Natural killer cell treated with Interleukin-12 subunit alpha and Interleukin-12 subunit beta and Interleukin-15 and Interleukin-18, amount 100 ng/mL, for 72 hours (primary cell): ENCODE results near the gene CLASP1. TPM values are rescaled to one million over a fixed set of nuclear protein-coding genes. Genes with fewer than 3 reads are reported as not detected.
"Not testable (repeated sequence)": the region's sequence is repeated elsewhere in the genome, so short reads cannot be mapped to it uniquely, and the experiment has no call there.

Experiments
- ATAC-seq, 2 donors: fragments of 150-1000 bp; cut with Tn5 transposase in 1 of 2; sonication (Bioruptor Pico), chemical (Tn5 transposase) in 1 of 2; 2 replicates each; pipeline ENCODE4 v1.10.0; 2021
- DNase-seq: peaks from one replicate; pipeline ENCODE4 v3.0.0; 2022; ENCODE audit warnings: low spot score
- H3K27ac Mint-ChIP-seq, 2 donors: 1 replicate in 1 of 2; 2 replicates in 1 of 2; pipeline ENCODE4 v1.8.0; 2022; ENCODE audit warnings: mixed read lengths in 2 of 2, mild to moderate bottlenecking in 1 of 2, moderate library complexity in 1 of 2
- H3K27me3 Mint-ChIP-seq, 2 donors: 1 replicate in 1 of 2; 2 replicates in 1 of 2; pipeline ENCODE4 v1.8.0; 2022; ENCODE audit warnings: mixed read lengths in 2 of 2
- H3K36me3 Mint-ChIP-seq: one replicate; pipeline ENCODE4 v1.8.0; 2022; ENCODE audit warnings: mixed read lengths
- H3K4me1 Mint-ChIP-seq, 2 donors: 1 replicate in 1 of 2; 2 replicates in 1 of 2; pipeline ENCODE4 v1.8.0; 2022; ENCODE audit warnings: low read depth in 2 of 2, mixed read lengths in 2 of 2, mild to moderate bottlenecking in 1 of 2
- H3K4me3 Mint-ChIP-seq: one replicate; pipeline ENCODE4 v1.8.0; 2022; ENCODE audit warnings: mixed read lengths
- H3K9me3 Mint-ChIP-seq: 2 replicates; pipeline ENCODE4 v1.8.0; 2022; ENCODE audit warnings: mixed read lengths
- total RNA-seq, 2 donors: library from RNA; stranded (reverse); gene quantifications; one replicate each; pipeline ENCODE4 v1.2.3, GENCODE V29; 2022

CLASP1 gene
- total RNA-seq, 2 donors from 2014 or later: 88.6 to 121 TPM

GRCh38 chr2:121677855-121678254, 28.6 kb upstream of the CLASP1 start:
- Mint-ChIP-seq H3K36me3 (peaks cover 28% of the 10 kb centered on the region), H3K9me3 (peaks cover 15% of the 10 kb centered on the region), H3K4me1 (peaks cover 0 to 5% of the 10 kb centered on the region in 2 donors), H3K27me3 (peaks cover 0 to 2% of the 10 kb centered on the region in 2 donors), H3K4me3 (no peak overlapping the region), H3K27ac (no peak overlapping the region)
- DNase-seq (no peak), ATAC-seq (no peak)

- H3K9me3 Mint-ChIP-seq: peaks cover 24% of the 10 kb centered on the region
- DNase-seq, H3K4me1 Mint-ChIP-seq, ATAC-seq, H3K27ac Mint-ChIP-seq, H3K4me3 Mint-ChIP-seq, H3K27me3 Mint-ChIP-seq: not testable (repeated sequence)
- H3K36me3 Mint-ChIP-seq: peaks cover 32% of the 10 kb centered on the region
These were observed 22.4 kb upstream of the CLASP1 start for GRCh38 chr2:121671621-121672020.

- H3K4me1 Mint-ChIP-seq: peaks cover 0 to 3% of the 10 kb centered on the region in 2 donors
- no peak overlapping the region for H3K4me3 Mint-ChIP-seq
- peaks cover 17% of the 10 kb centered on the region for H3K9me3 Mint-ChIP-seq
- no peak for ATAC-seq
- H3K36me3 Mint-ChIP-seq: peaks cover 29% of the 10 kb centered on the region
- no peak for DNase-seq
- no peak overlapping the region for H3K27ac Mint-ChIP-seq
- H3K27me3 Mint-ChIP-seq: peaks cover 0 to 2% of the 10 kb centered on the region in 2 donors
These were observed 20.9 kb upstream of the CLASP1 start for GRCh38 chr2:121670181-121670580.

GRCh38 chr2:121667618-121668017, 18.4 kb upstream of the CLASP1 start:
- peaks cover 9% of the 10 kb centered on the region for H3K9me3 Mint-ChIP-seq
- ATAC-seq: no peak
- H3K4me3 Mint-ChIP-seq: no peak overlapping the region
- peaks cover 16% of the 10 kb centered on the region for H3K36me3 Mint-ChIP-seq
- no peaks in the 10 kb centered on the region for H3K27me3 Mint-ChIP-seq
- H3K27ac Mint-ChIP-seq: peak overlapping the region in 1 of 2 donors; percentile 68
- DNase-seq: no peak
- H3K4me1 Mint-ChIP-seq: peaks cover 0 to 3% of the 10 kb centered on the region in 2 donors

GRCh38 chr2:121666042-121666441, 16.8 kb upstream of the CLASP1 start:
- no peak overlapping the region for H3K27ac Mint-ChIP-seq
- H3K27me3 Mint-ChIP-seq: no peaks in the 10 kb centered on the region
- ATAC-seq (no peak), DNase-seq (no peak)
- H3K4me1 Mint-ChIP-seq: peaks cover 0 to 3% of the 10 kb centered on the region in 2 donors
- peaks cover 3% of the 10 kb centered on the region for H3K9me3 Mint-ChIP-seq
- H3K4me3 Mint-ChIP-seq: no peak overlapping the region
- H3K36me3 Mint-ChIP-seq: peaks cover 7% of the 10 kb centered on the region

- ATAC-seq (no peak), DNase-seq (no peak)
- no peaks in the 10 kb centered on the region for H3K27me3 Mint-ChIP-seq
- no peak overlapping the region for H3K4me3 Mint-ChIP-seq
- H3K27ac Mint-ChIP-seq: no peak overlapping the region
- peaks cover 0 to 3% of the 10 kb centered on the region in 2 donors for H3K4me1 Mint-ChIP-seq
- peaks cover 2% of the 10 kb centered on the region for H3K36me3 Mint-ChIP-seq
- no peaks in the 10 kb centered on the region for H3K9me3 Mint-ChIP-seq
These were observed 16.2 kb upstream of the CLASP1 start for GRCh38 chr2:121665504-121665903.

GRCh38 chr2:121664713-121665112, 15.5 kb upstream of the CLASP1 start:
- Mint-ChIP-seq H3K4me1 (no peaks in the 10 kb centered on the region), H3K9me3 (no peaks in the 10 kb centered on the region), H3K36me3 (no peaks in the 10 kb centered on the region), H3K4me3 (no peak overlapping the region), H3K27me3 (no peaks in the 10 kb centered on the region), H3K27ac (no peak overlapping the region)
- no peak for DNase-seq
- ATAC-seq: no peak

- H3K4me3 Mint-ChIP-seq: no peak overlapping the region
These were observed 14.8 kb upstream of the CLASP1 start for GRCh38 chr2:121664086-121664485.

GRCh38 chr2:121663434-121663833, 14.2 kb upstream of the CLASP1 start:
- H3K27me3 Mint-ChIP-seq: no peaks in the 10 kb centered on the region
- no peak overlapping the region for H3K4me3 Mint-ChIP-seq
- DNase-seq (no peak), ATAC-seq (no peak)
- no peaks in the 10 kb centered on the region for H3K36me3 Mint-ChIP-seq
- H3K27ac Mint-ChIP-seq: no peak overlapping the region
- no peaks in the 10 kb centered on the region for H3K4me1 Mint-ChIP-seq
- H3K9me3 Mint-ChIP-seq: no peaks in the 10 kb centered on the region

More at GRCh38 chr2:121664086-121664485, 14.8 kb upstream of the CLASP1 start:
- ATAC-seq (no peak), DNase-seq (no peak)
- H3K4me1 Mint-ChIP-seq: no peaks in the 10 kb centered on the region
- H3K36me3 Mint-ChIP-seq: no peaks in the 10 kb centered on the region
- H3K27me3 Mint-ChIP-seq: no peaks in the 10 kb centered on the region
- H3K9me3 Mint-ChIP-seq: no peaks in the 10 kb centered on the region
- no peak overlapping the region for H3K27ac Mint-ChIP-seq

GRCh38 chr2:121662656-121663055, 13.4 kb upstream of the CLASP1 start:
- no peaks in the 10 kb centered on the region for H3K36me3 Mint-ChIP-seq
- H3K9me3 Mint-ChIP-seq: no peaks in the 10 kb centered on the region
- ATAC-seq (no peak), DNase-seq (no peak)
- H3K27me3 Mint-ChIP-seq: no peaks in the 10 kb centered on the region
- no peak overlapping the region for H3K4me3 Mint-ChIP-seq
- H3K27ac Mint-ChIP-seq: no peak overlapping the region
- no peaks in the 10 kb centered on the region for H3K4me1 Mint-ChIP-seq

GRCh38 chr2:121659933-121660332, 10.7 kb upstream of the CLASP1 start:
- H3K27ac Mint-ChIP-seq: no peak overlapping the region
- no peaks in the 10 kb centered on the region for H3K27me3 Mint-ChIP-seq
- H3K4me3 Mint-ChIP-seq: no peak overlapping the region
- H3K4me1 Mint-ChIP-seq: no peaks in the 10 kb centered on the region
- ATAC-seq (no peak), DNase-seq (no peak)
- H3K36me3 Mint-ChIP-seq: no peaks in the 10 kb centered on the region
- H3K9me3 Mint-ChIP-seq: no peaks in the 10 kb centered on the region

GRCh38 chr2:121658393-121658792, 9.1 kb upstream of the CLASP1 start:
- H3K4me1 Mint-ChIP-seq: peaks cover 7 to 11% of the 10 kb centered on the region in 2 donors
- H3K27me3 Mint-ChIP-seq, H3K9me3 Mint-ChIP-seq: not testable (repeated sequence)

GRCh38 chr2:121653035-121653434, 3.8 kb upstream of the CLASP1 start:
- Mint-ChIP-seq H3K4me1 (peaks cover 33 to 36% of the 10 kb centered on the region in 2 donors), H3K4me3 (no peak overlapping the region), H3K9me3 (no peaks in the 10 kb centered on the region), H3K27ac (peak overlapping the region; percentile 6 to 7), H3K27me3 (no peaks in the 10 kb centered on the region), H3K36me3 (peaks cover 10% of the 10 kb centered on the region)
- ATAC-seq: no peak
- DNase-seq: no peak

More at GRCh38 chr2:121658393-121658792, 9.1 kb upstream of the CLASP1 start:
- H3K4me3 Mint-ChIP-seq, DNase-seq, ATAC-seq, H3K36me3 Mint-ChIP-seq: not testable (repeated sequence)
- peak overlapping the region in 1 of 2 donors; percentile 47 for H3K27ac Mint-ChIP-seq

GRCh38 chr2:121650315-121650930, 1.2 kb upstream of the CLASP1 start:
- peak overlapping the region; percentile 96 for H3K4me3 Mint-ChIP-seq
- no peak for DNase-seq
- ATAC-seq: peak in 1 of 2 donors; percentile 1
- no peaks in the 10 kb centered on the region for H3K9me3 Mint-ChIP-seq
- peak overlapping the region; percentile 96 to 98 for H3K27ac Mint-ChIP-seq
- H3K27me3 Mint-ChIP-seq: no peaks in the 10 kb centered on the region
- peaks cover 10% of the 10 kb centered on the region for H3K36me3 Mint-ChIP-seq
- H3K4me1 Mint-ChIP-seq: peaks cover 50 to 54% of the 10 kb centered on the region in 2 donors
